Gastrocnemius medialis (tissue), 4 donors: ENCODE data around the gene FFAR4. TPM values are rescaled to one million over a fixed set of nuclear protein-coding genes. Genes with fewer than 3 reads are reported as not detected.

ENCODE experiments used
- ATAC-seq, 2 donors: fragments of 150-250 bp; one replicate each; pipeline ENCODE4 v1.9.1; 2016
- DNase-seq, 2 donors: peaks; one replicate each; pipeline ENCODE4 v3.0.0-alpha.2; 2019
- H3K27ac ChIP-seq, 4 donors: fragments of 200-600 bp; sonication (generic); 1 replicate in 1 of 4; 2 replicates in 3 of 4; pipeline ENCODE4 v1.5.1; 2016 to 2018; ENCODE audit warnings: mild to moderate bottlenecking in 2 of 4, moderate library complexity in 1 of 4
- H3K27me3 ChIP-seq, 3 donors: fragments of 200-600 bp; sonication (generic) in 2 of 3; 1 replicate in 1 of 3; 2 replicates in 2 of 3; pipeline versions ENCODE4 v1.5.1 to v1.6.0; 2016 to 2019; ENCODE audit warnings: mild to moderate bottlenecking in 1 of 3, moderate library complexity in 1 of 3
- H3K36me3 ChIP-seq, 2 donors: fragments of 200-600 bp; sonication (generic) in 1 of 2; one replicate each; pipeline ENCODE4 v1.5.1; 2017 to 2018
- H3K4me1 ChIP-seq, 2 donors: fragments of 200-600 bp; sonication (generic) in 1 of 2; one replicate each; pipeline ENCODE4 v1.5.1; 2016 to 2017; ENCODE audit warnings: mild to moderate bottlenecking in 2 of 2
- H3K4me3 ChIP-seq, 4 donors: fragments of 200-600 bp; sonication (generic) in 3 of 4; 1 replicate in 1 of 4; 2 replicates in 3 of 4; pipeline ENCODE4 v1.5.1; 2016 to 2019; ENCODE audit warnings: mild to moderate bottlenecking in 2 of 4
- H3K9me3 ChIP-seq, 3 donors: fragments of 200-600 bp; sonication (generic) in 2 of 3; 1 replicate in 1 of 3; 2 replicates in 2 of 3; pipeline ENCODE4 v1.5.1; 2016 to 2019
- CTCF ChIP-seq, 5 experiments: fragments of 450-650 bp in 3 of 5; fragments of 200-600 bp in 2 of 5; sonication (generic) in 2 of 5; IDR thresholded peaks in 4 of 5; conservative IDR thresholded peaks in 1 of 5; 1 replicate in 4 of 5; 2 replicates in 1 of 5; pipeline ENCODE4 v1.5.1; 2016 to 2019; ENCODE audit warnings: antibody characterized with exemption in 5 of 5, mild to moderate bottlenecking in 3 of 5, moderate library complexity in 3 of 5
- POLR2A ChIP-seq, 2 donors: fragments of 450-650 bp; IDR thresholded peaks; one replicate each; pipeline ENCODE4 v1.6.1; 2017; ENCODE audit warnings: antibody characterized with exemption in 2 of 2, mild to moderate bottlenecking in 2 of 2, moderate library complexity in 2 of 2
- in situ Hi-C, 4 donors: fragments of 200-750 bp; cut with MboI; loops; one replicate each; pipeline versions ENCODE4 v1.15.0 to v1.8.0; 2017; ENCODE audit warnings: low sequenced_read_pairs in 4 of 4
- intact Hi-C: fragments of 100-400 bp; cut with DNase I; formaldehyde crosslinking; loops from one replicate; pipeline ENCODE4 v1.15.1; 2023; ENCODE audit warnings: low total_unique reads
- total RNA-seq, 4 donors: library from RNA; depleted of rRNA; stranded (reverse); fragments of >200 nt; gene quantifications; one replicate each; pipeline versions ENCODE4 v1.1.0 to v1.2.3, GENCODE V29; 2016

The FFAR4 gene
- total RNA-seq, 4 donors from 2014 or later, result 0.10 to 0.17 TPM; not detected in 2

DNA sequence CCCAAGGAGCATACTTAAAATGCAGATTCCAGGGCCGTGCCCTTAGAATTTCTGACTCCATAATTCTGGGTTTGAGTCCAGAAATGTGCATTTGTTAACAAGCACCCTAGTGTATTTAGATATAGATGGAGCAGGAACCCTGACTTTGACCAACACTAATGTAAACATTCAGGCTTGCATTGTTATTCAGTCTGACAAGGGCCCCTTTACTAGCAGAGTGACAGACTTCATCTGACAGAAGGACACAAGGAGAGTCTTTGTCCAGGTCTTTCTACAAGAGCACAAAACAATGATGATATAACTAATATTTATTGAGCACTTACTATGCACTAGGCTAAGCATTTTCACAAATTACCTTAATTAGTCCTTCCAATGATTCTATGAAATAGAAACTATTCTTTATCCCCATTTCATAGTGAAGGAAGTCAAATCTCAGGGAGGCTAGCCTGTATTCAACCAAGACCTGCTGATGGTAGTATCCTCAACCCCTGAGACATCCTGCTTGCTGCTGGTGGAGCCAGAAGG, 30.7 kb downstream of the FFAR4 start:
- ATAC-seq (no peak), DNase-seq (no peak)
- TF ChIP-seq CTCF (IDR thresholded peaks at IDR 0.05 in 4 of 5, conservative IDR thresholded peaks at IDR 0.05 in 1 of 5) (no peak), POLR2A (IDR thresholded peaks at IDR 0.05) (no peak)
- Histone ChIP-seq H3K4me1 (peaks cover 0 to 9% of the 10 kb centered on the region in 2 donors), H3K36me3 (no peaks in the 10 kb centered on the region), H3K27ac (no peak overlapping the region), H3K9me3 (no peaks in the 10 kb centered on the region), H3K27me3 (peaks cover 5 to 13% (median 8%) of the 10 kb centered on the region in 3 donors), H3K4me3 (no peak overlapping the region)
- in situ Hi-C loops (no loop called here), intact Hi-C loops (no loop called here)

DNA sequence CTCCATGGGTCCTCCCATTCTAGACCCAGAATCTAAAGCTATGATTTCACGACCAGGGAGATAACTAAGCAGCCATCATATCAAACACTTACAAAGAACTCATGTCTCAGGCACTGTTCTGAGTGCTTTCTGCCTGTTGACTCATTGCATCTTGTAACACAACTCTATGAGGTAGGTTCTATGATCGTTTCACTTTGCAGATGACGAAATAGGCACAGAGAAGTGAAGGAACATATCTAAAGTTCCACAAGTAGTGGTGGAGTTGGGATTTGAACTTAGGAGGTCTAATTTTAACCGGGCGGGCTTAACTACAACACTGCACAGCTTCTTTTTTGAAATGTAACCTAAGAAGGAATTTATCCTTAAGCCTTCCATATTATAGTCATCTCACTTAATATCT, 31.7 kb downstream of the FFAR4 start:
- Histone ChIP-seq H3K9me3 (no peaks in the 10 kb centered on the region), H3K4me1 (peaks cover 0 to 9% of the 10 kb centered on the region in 2 donors), H3K36me3 (no peaks in the 10 kb centered on the region), H3K27me3 (peaks cover 15 to 23% (median 18%) of the 10 kb centered on the region in 3 donors), H3K27ac (no peak overlapping the region), H3K4me3 (no peak overlapping the region)
- in situ Hi-C loops, result no loop called here
- ATAC-seq (no peak), DNase-seq (no peak)
- TF ChIP-seq CTCF (IDR thresholded peaks at IDR 0.05 in 4 of 5, conservative IDR thresholded peaks at IDR 0.05 in 1 of 5) (no peak), POLR2A (IDR thresholded peaks at IDR 0.05) (no peak)
- intact Hi-C loops, result no loop called here

- peaks cover 0 to 9% of the 10 kb centered on the region in 2 donors for H3K4me1 ChIP-seq
- DNase-seq (no peak), ATAC-seq (no peak)
- intact Hi-C loops, result no loop called here
- H3K27me3 ChIP-seq, result peaks cover 23 to 27% (median 25%) of the 10 kb centered on the region in 3 donors
- H3K36me3 ChIP-seq, result no peaks in the 10 kb centered on the region
- H3K9me3 ChIP-seq, result no peaks in the 10 kb centered on the region
- TF ChIP-seq CTCF (IDR thresholded peaks at IDR 0.05 in 4 of 5, conservative IDR thresholded peaks at IDR 0.05 in 1 of 5), result no peak
- TF ChIP-seq POLR2A (IDR thresholded peaks at IDR 0.05), result no peak
- H3K4me3 ChIP-seq, result no peak overlapping the region
- in situ Hi-C loops, result no loop called here
- no peak overlapping the region for H3K27ac ChIP-seq
Observed at GRCh38 chr10:93599335-93599734, 32.9 kb downstream of the FFAR4 start.

DNA sequence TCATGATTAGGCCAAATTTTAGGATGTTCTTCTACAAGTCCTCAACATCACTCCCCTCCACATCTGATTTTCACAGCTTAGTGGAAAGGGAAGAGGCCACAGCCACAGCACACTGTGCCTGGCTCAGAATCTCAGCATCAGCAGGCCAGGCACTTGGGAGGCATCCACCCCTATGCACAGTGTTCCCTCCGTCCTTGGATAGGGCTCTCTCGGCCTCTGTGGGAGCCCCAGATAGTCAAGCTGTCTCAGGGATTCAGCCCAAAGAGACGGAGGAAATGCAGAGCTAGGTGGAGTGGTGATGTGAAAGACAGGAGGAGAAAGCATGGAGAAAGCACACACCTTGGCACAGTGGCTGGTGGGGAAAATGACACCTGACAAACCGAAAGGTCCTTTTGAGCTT, 33.3 kb downstream of the FFAR4 start:
- intact Hi-C loops, result no loop called here
- Histone ChIP-seq H3K9me3 (no peaks in the 10 kb centered on the region), H3K36me3 (no peaks in the 10 kb centered on the region), H3K27me3 (peaks cover 25 to 28% (median 27%) of the 10 kb centered on the region in 3 donors), H3K4me3 (no peak overlapping the region), H3K4me1 (peaks cover 0 to 9% of the 10 kb centered on the region in 2 donors), H3K27ac (no peak overlapping the region)
- no peak for ATAC-seq
- DNase-seq, result no peak
- TF ChIP-seq POLR2A (IDR thresholded peaks at IDR 0.05) (no peak), CTCF (IDR thresholded peaks at IDR 0.05 in 4 of 5, conservative IDR thresholded peaks at IDR 0.05 in 1 of 5) (no peak)
- in situ Hi-C loops, result no loop called here
